Neural cell (in vitro differentiated cells): ENCODE results near the gene FYN. TPM values are rescaled to one million over a fixed set of nuclear protein-coding genes. Genes with fewer than 3 reads are reported as not detected.
"Not testable (repeated sequence)": the region's sequence is repeated elsewhere in the genome, so short reads cannot be mapped to it uniquely, and the experiment has no call there.

Source experiments
- H2AFZ ChIP-seq: fragments of 200-600, 300-800 bp; sonication (generic), shearing (Covaris generic); 2 replicates; pipeline ENCODE4 v1.6.0; 2014; ENCODE audit warnings: low read depth, mild to moderate bottlenecking, antibody characterized with exemption, low read length, moderate library complexity
- H3F3A ChIP-seq: fragments of 200-600 bp; shearing (Covaris generic); 2 replicates; pipeline ENCODE4 v1.6.1; 2016; ENCODE audit warnings: mild to moderate bottlenecking, moderate library complexity, mixed read lengths, antibody characterized with exemption, low read length; ENCODE audit not compliant: insufficient read depth, poor library complexity, severe bottlenecking
- H3K27ac ChIP-seq: fragments of 200-600, 300-800 bp; sonication (generic), shearing (Covaris generic); 2 replicates; pipeline ENCODE4 v1.5.1; 2014; ENCODE audit warnings: mild to moderate bottlenecking, low read length, moderate library complexity
- H3K27me3 ChIP-seq: fragments of 300-800, 200-600 bp; sonication (generic), shearing (Covaris generic); 2 replicates; pipeline ENCODE4 v1.6.0; 2014; ENCODE audit warnings: mild to moderate bottlenecking, low read depth, low read length, moderate library complexity; ENCODE audit not compliant: insufficient read depth
- H3K36me3 ChIP-seq: fragments of 300-800, 200-600 bp; sonication (generic), shearing (Covaris generic); 2 replicates; pipeline ENCODE4 v1.5.1; 2014; ENCODE audit warnings: mild to moderate bottlenecking, antibody characterized with exemption, low read length, moderate library complexity; ENCODE audit not compliant: insufficient read depth
- H3K4me2 ChIP-seq: fragments of 300-800, 200-600 bp; sonication (generic), shearing (Covaris generic); 2 replicates; pipeline ENCODE4 v1.6.0; 2014; ENCODE audit warnings: mild to moderate bottlenecking, low read length
- H3K4me3 ChIP-seq: fragments of 300-800, 200-600 bp; sonication (generic), shearing (Covaris generic); 2 replicates; pipeline ENCODE4 v1.5.1; 2014; ENCODE audit warnings: mild to moderate bottlenecking, low read length, moderate library complexity
- H3K79me2 ChIP-seq: fragments of 200-600 bp; shearing (Covaris generic); replicated peaks from 2 replicates; pipeline ENCODE4 v1.6.0; 2014; ENCODE audit warnings: mild to moderate bottlenecking, low read length, moderate library complexity; ENCODE audit not compliant: insufficient read depth
- H3K9ac ChIP-seq: fragments of 300-800, 200-600 bp; sonication (generic), shearing (Covaris generic); 2 replicates; pipeline ENCODE4 v1.6.1; 2016; ENCODE audit warnings: mild to moderate bottlenecking, low read length, mixed read lengths
- H3K9me2 ChIP-seq: fragments of 200-600 bp; shearing (Covaris generic); 2 replicates; pipeline ENCODE4 v1.6.1; 2016; ENCODE audit warnings: mild to moderate bottlenecking, low read length, mixed read lengths; ENCODE audit not compliant: insufficient read depth
- H3K9me3 ChIP-seq: fragments of 200-600, 300-800 bp; sonication (generic), shearing (Covaris generic); 2 replicates; pipeline ENCODE4 v1.6.1; 2016; ENCODE audit warnings: mild to moderate bottlenecking, mixed run types, low read length, moderate library complexity, mixed read lengths
- H4K20me1 ChIP-seq: fragments of 200-600 bp; shearing (Covaris generic); 2 replicates; pipeline ENCODE4 v1.6.1; 2016; ENCODE audit warnings: mild to moderate bottlenecking, mixed run types; ENCODE audit not compliant: insufficient read depth
- EP300 ChIP-seq: fragments of 450-650 bp; conservative IDR thresholded peaks from 2 replicates; pipeline ENCODE4 v1.6.1; 2014; ENCODE audit warnings: antibody characterized with exemption, mild to moderate bottlenecking, moderate library complexity; ENCODE audit not compliant: poor library complexity, severe bottlenecking
- MXI1 ChIP-seq: fragments of 450-650 bp; conservative IDR thresholded peaks from 2 replicates; pipeline ENCODE4 v1.6.1; 2014; ENCODE audit warnings: antibody characterized with exemption, mild to moderate bottlenecking; ENCODE audit not compliant: poor library complexity, severe bottlenecking
- POLR2AphosphoS5 ChIP-seq: IDR thresholded peaks from 2 replicates; pipeline ENCODE4 v1.6.1; 2012
- SMC3 ChIP-seq: fragments of 450-650 bp; conservative IDR thresholded peaks from 2 replicates; pipeline ENCODE4 v1.6.1; 2014; ENCODE audit warnings: antibody characterized with exemption, mild to moderate bottlenecking, moderate library complexity; ENCODE audit not compliant: poor library complexity
- TAF1 ChIP-seq: IDR thresholded peaks from 2 replicates; pipeline ENCODE4 v1.6.1; 2012; ENCODE audit warnings: low read depth
- polyA plus RNA-seq: library from polyadenylated mRNA; depleted of rRNA; stranded (reverse); fragments of >200 nt; gene quantifications from 2 replicates; pipeline ENCODE4 v1.2.3, GENCODE V29; 2014
- TF ChIP-seq, protein P1 (sequence below): fragments of 450-650 bp; IDR thresholded peaks from 2 replicates; pipeline ENCODE4 v1.5.1; 2014; ENCODE audit warnings: antibody characterized with exemption, mild to moderate bottlenecking, moderate library complexity; ENCODE audit not compliant: poor library complexity, severe bottlenecking

Gene FYN
- polyA plus RNA-seq, 1 donor from 2014 or later, result 277 TPM

DNA sequence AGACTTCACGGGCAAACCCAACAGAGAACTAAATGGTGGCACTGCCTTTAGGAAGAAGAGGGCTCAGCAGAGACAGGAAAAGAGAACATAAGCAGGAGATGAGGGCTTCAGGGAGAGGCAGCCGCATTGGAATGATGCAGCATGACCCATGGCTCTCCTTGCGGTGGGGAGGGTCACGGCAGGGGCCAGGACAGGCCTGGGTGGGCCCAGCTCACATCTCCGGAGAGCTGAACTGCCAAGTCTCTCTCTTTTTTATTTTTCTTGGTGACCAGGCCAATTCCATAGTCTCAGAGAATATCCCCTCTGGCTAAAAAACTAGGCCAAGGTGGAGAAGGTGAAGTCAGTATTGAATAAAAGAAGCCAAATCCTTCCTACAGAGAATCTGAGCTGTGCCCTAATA lies 190.1 kb downstream of the FYN start:
- Histone ChIP-seq H3K27me3 (no peaks in the 10 kb centered on the region), H3K79me2 (no peaks in the 10 kb centered on the region), H3K27ac (no peak overlapping the region), H2AFZ (no peak overlapping the region), H3K4me2 (no peak overlapping the region), H3K9me2 (no peaks in the 10 kb centered on the region), H3F3A (peaks cover 17% of the 10 kb centered on the region), H3K9ac (no peak overlapping the region), H4K20me1 (no peaks in the 10 kb centered on the region), H3K4me3 (no peak overlapping the region), H3K36me3 (peaks cover 9% of the 10 kb centered on the region), H3K9me3 (no peaks in the 10 kb centered on the region)
- TF ChIP-seq TAF1, result no peak
- TF ChIP-seq, protein P1, sequence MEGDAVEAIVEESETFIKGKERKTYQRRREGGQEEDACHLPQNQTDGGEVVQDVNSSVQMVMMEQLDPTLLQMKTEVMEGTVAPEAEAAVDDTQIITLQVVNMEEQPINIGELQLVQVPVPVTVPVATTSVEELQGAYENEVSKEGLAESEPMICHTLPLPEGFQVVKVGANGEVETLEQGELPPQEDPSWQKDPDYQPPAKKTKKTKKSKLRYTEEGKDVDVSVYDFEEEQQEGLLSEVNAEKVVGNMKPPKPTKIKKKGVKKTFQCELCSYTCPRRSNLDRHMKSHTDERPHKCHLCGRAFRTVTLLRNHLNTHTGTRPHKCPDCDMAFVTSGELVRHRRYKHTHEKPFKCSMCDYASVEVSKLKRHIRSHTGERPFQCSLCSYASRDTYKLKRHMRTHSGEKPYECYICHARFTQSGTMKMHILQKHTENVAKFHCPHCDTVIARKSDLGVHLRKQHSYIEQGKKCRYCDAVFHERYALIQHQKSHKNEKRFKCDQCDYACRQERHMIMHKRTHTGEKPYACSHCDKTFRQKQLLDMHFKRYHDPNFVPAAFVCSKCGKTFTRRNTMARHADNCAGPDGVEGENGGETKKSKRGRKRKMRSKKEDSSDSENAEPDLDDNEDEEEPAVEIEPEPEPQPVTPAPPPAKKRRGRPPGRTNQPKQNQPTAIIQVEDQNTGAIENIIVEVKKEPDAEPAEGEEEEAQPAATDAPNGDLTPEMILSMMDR, result no peak

DNA sequence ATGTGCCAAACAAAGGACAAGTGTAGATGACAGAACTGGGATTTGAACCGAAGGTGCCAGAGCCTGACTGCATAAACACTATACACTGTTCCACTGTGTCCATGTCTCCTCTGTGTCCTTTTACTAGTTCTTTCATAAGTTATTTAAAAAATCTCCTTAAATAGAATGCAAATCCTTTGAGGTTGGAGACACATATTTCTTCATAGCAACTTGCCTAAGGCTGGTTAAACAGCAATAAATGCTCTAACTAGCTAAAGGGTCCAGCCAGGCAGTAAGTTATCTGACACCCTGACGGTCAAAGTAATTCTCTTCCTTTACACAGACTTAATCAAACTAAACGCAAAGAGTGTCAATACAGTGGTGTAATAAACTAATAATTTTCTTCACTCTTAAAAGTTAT lies 191.4 kb downstream of the FYN start:
- H4K20me1 ChIP-seq, result no peaks in the 10 kb centered on the region
- H3K27me3 ChIP-seq, result no peaks in the 10 kb centered on the region
- no peaks in the 10 kb centered on the region for H3K9me2 ChIP-seq
- H3K79me2 ChIP-seq, result no peaks in the 10 kb centered on the region
- H2AFZ ChIP-seq, result no peak overlapping the region
- H3K27ac ChIP-seq, result no peak overlapping the region
- no peak overlapping the region for H3K9ac ChIP-seq
- H3K4me3 ChIP-seq, result no peak overlapping the region
- no peaks in the 10 kb centered on the region for H3K9me3 ChIP-seq
- H3K4me2 ChIP-seq, result no peak overlapping the region
- peaks cover 9% of the 10 kb centered on the region for H3K36me3 ChIP-seq
- peaks cover 17% of the 10 kb centered on the region for H3F3A ChIP-seq
- TF ChIP-seq TAF1 (no peak), EP300 (no peak), SMC3 (no peak), MXI1 (no peak), POLR2AphosphoS5 (no peak)
- TF ChIP-seq, protein P1, result no peak

DNA sequence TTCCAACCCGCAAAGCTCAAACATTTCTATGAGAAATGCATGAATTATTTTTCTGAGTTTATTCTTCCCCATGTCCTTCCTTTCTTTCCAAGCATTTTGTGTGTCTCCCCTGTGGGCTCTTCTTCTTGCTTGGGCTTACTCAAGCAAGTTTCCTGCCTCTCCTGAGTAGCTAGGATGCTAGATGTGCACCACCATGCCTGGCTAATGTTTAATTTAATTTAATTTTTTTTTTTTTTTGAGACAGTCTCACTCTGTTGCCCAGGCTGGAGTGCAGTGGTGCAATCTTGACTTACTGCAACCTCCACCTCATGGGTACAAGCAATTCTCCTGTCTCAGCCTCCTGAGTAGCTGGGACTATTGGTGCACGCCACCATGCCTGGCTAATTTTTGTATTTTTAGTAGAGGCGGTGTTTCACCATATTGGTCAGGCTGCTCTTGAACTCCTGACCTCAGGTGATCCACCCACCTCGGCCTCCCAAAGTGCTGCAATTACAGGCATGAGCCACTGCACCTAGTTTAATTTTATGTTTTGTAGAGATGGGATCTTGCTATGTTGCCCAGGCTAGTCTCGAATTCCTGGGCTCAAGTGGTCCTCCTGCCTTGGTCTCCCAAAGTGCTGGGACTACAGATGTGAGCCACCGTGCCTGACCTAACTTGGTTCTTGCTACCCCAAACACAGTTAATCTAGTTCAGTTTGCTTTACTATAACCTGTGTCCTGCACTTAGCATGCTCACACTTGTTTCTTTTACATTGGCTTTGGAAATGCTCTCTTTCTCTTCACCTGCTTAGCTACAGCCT lies 192.2 kb downstream of the FYN start:
- H3K9me3 ChIP-seq, H2AFZ ChIP-seq, H3K9me2 ChIP-seq, H3K79me2 ChIP-seq, H3K4me2 ChIP-seq, H3K36me3 ChIP-seq, H3K27ac ChIP-seq, H3K4me3 ChIP-seq, H3K27me3 ChIP-seq, H3K9ac ChIP-seq, H4K20me1 ChIP-seq: not testable (repeated sequence)
- peaks cover 12% of the 10 kb centered on the region for H3F3A ChIP-seq
